VCaP (cell line): ENCODE results near the gene KCNK16.

ENCODE experiments used
- H3K27ac ChIP-seq: fragments of 450-650 bp; 2 replicates; pipeline ENCODE4 v1.5.1; 2017
- CTCF ChIP-seq: fragments of 450-650 bp; conservative IDR thresholded peaks from 2 replicates; pipeline ENCODE4 v1.5.1; 2017; ENCODE audit warnings: mild to moderate bottlenecking, moderate library complexity

Gene KCNK16

GRCh38 chr6:39330057-39330456, 7.6 kb upstream of the KCNK16 start:
- TF ChIP-seq CTCF = no peak
- no peak overlapping the region for H3K27ac ChIP-seq

- no peak overlapping the region for H3K27ac ChIP-seq
- no peak for TF ChIP-seq CTCF
Measured at GRCh38 chr6:39328066-39328465, 5.6 kb upstream of the KCNK16 start.

GRCh38 chr6:39327507-39327906, 5.0 kb upstream of the KCNK16 start:
- no peak for TF ChIP-seq CTCF
- no peak overlapping the region for H3K27ac ChIP-seq

GRCh38 chr6:39321761-39322160, 741 bp downstream of the KCNK16 start:
- H3K27ac ChIP-seq = no peak overlapping the region
- TF ChIP-seq CTCF = no peak

- TF ChIP-seq CTCF = no peak
- no peak overlapping the region for H3K27ac ChIP-seq
Measured at GRCh38 chr6:39320363-39320984, 2.0 kb downstream of the KCNK16 start.

- no peak for TF ChIP-seq CTCF
- no peak overlapping the region for H3K27ac ChIP-seq
Measured at GRCh38 chr6:39319621-39320362, 2.7 kb downstream of the KCNK16 start.

- no peak overlapping the region for H3K27ac ChIP-seq
- no peak for TF ChIP-seq CTCF
Measured at GRCh38 chr6:39317256-39317655, 5.2 kb downstream of the KCNK16 start.
